WERI-Rb-1 (cell line): ENCODE measurements around the gene D2HGDH.

Experiments
- DNase-seq: peaks from one replicate; pipeline ENCODE4 v3.0.0-alpha.2; 2020
- H3K27ac ChIP-seq: fragments of 250-450 bp; sonication (Bioruptor Pico); 2 replicates; pipeline ENCODE4 v1.5.1; 2020; ENCODE audit warnings: mild to moderate bottlenecking, moderate library complexity
- H3K27me3 ChIP-seq: fragments of 250-450 bp; sonication (Bioruptor Pico); 2 replicates; pipeline ENCODE4 v1.5.1; 2021; ENCODE audit warnings: mild to moderate bottlenecking, low read depth, moderate library complexity; ENCODE audit not compliant: insufficient read depth, severe bottlenecking
- H3K36me3 ChIP-seq: fragments of 250-450 bp; sonication (Bioruptor Pico); 2 replicates; pipeline ENCODE4 v1.5.1; 2020; ENCODE audit warnings: mild to moderate bottlenecking, moderate library complexity
- H3K4me3 ChIP-seq: 2 replicates; pipeline ENCODE4 v1.5.1; 2011; ENCODE audit warnings: low read depth, mild to moderate bottlenecking, control low read depth, low read length
- H3K9me3 ChIP-seq: fragments of 250-450 bp; sonication (Bioruptor Pico); 2 replicates; pipeline ENCODE4 v1.5.1; 2021; ENCODE audit warnings: mild to moderate bottlenecking, moderate library complexity; ENCODE audit not compliant: severe bottlenecking
- TF ChIP-seq, protein P1 (sequence below): IDR thresholded peaks from 2 replicates; pipeline ENCODE4 v1.5.1; 2011; ENCODE audit warnings: low read depth, mild to moderate bottlenecking, control low read depth, inconsistent platforms, low read length

The D2HGDH gene

DNA sequence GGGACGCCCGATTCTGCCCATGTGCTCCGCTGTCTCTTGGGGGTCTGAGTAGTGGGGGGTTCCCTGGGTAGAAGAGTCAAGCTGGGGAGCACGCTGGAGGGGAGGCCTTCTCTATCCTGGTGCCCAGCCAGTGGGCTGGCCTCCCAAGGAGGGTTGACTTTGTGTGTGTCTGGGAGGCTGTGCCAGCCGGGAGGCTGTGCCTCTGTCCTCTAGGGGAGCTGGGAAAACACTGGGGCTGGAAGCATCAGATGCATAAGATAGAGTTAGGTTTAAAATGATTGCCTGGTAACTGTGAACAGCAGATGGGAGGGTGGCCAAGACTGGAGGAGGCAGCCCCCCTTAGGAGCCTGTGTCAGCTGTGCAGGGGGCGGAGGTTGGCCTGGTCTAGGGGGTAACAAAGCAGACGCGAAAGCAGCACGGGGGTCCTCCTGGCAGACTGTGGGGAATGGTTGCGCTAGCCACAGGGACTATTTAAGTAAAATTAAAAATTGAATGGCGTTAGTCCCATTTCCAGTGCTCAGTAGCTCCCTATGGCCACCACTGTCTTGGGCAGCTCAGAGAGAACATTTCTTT, 31.3 kb upstream of the D2HGDH start:
- Histone ChIP-seq H3K27me3 (no peaks in the 10 kb centered on the region), H3K9me3 (peaks cover 2% of the 10 kb centered on the region), H3K27ac (peak overlapping the region; percentile 78), H3K36me3 (peaks cover 38% of the 10 kb centered on the region), H3K4me3 (peak overlapping the region; percentile 69)
- TF ChIP-seq, protein P1, sequence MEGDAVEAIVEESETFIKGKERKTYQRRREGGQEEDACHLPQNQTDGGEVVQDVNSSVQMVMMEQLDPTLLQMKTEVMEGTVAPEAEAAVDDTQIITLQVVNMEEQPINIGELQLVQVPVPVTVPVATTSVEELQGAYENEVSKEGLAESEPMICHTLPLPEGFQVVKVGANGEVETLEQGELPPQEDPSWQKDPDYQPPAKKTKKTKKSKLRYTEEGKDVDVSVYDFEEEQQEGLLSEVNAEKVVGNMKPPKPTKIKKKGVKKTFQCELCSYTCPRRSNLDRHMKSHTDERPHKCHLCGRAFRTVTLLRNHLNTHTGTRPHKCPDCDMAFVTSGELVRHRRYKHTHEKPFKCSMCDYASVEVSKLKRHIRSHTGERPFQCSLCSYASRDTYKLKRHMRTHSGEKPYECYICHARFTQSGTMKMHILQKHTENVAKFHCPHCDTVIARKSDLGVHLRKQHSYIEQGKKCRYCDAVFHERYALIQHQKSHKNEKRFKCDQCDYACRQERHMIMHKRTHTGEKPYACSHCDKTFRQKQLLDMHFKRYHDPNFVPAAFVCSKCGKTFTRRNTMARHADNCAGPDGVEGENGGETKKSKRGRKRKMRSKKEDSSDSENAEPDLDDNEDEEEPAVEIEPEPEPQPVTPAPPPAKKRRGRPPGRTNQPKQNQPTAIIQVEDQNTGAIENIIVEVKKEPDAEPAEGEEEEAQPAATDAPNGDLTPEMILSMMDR: no peak
- DNase-seq: no peak

DNA sequence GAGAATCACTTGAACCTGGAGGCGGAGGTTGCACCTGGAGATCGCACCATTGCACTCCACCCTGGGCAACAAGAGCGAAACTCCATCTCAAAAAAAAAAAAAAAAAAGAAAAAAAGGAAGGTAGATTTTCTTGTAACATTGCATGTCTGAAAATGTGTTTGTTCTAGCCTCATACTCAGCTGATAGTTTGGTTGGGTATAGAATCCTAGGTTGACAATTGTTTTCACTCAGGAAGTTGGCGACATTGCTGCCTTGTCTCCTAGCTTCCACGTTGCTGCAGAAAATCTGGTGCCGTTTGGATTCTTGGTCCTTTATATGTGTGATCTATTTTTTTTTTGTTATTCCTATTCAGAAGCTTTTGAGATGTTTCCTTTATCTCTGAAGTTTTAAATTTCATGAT, 27.9 kb upstream of the D2HGDH start:
- TF ChIP-seq, protein P1: no peak
- no peak overlapping the region for H3K27ac ChIP-seq
- no peak for DNase-seq
- no peaks in the 10 kb centered on the region for H3K27me3 ChIP-seq
- no peak overlapping the region for H3K4me3 ChIP-seq
- H3K36me3 ChIP-seq: peaks cover 68% of the 10 kb centered on the region
- H3K9me3 ChIP-seq: peaks cover 2% of the 10 kb centered on the region

DNA sequence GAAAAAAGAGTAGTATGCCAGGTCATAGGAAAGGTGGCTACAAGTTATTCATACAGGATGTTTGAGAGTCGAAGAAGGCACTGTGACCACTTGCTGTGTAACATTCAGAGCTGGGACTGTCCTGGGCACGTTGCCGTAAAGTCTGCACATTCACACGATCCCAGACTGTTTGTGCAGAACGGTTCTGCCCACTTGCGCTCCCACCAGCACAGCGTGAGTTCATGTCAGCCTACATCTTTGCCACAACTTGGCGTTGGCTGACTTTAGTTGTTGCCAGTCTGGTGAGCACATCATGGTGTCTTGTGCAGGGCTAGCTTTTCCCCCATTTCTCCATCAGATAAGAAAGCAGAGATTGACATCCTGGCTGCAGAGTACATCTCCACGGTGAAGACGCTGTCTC, 25.6 kb upstream of the D2HGDH start:
- TF ChIP-seq, protein P1: no peak
- peaks cover 88% of the 10 kb centered on the region for H3K36me3 ChIP-seq
- no peak overlapping the region for H3K27ac ChIP-seq
- no peak overlapping the region for H3K4me3 ChIP-seq
- no peaks in the 10 kb centered on the region for H3K27me3 ChIP-seq
- peaks cover 2% of the 10 kb centered on the region for H3K9me3 ChIP-seq
- DNase-seq: no peak

DNA sequence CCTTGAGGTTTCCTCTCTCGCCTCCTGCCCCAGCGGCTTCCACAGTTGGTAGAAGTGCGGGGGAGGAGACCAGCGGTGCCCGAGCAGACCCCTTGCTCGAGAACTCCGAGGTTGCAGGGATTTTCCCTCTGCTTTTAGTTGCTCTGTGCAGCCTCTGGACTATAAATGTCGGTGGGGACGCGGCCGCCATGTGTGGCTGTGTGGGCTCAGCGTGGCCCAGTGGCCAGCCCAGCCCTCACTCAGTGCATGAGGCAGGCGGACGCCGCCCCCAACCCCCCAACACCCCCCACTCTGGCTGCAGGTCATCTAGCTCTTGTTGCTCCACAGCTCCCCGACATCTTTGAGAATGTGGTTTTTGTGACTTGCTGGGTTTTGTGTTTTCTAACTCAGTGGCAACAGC, 15.3 kb upstream of the D2HGDH start:
- TF ChIP-seq, protein P1: no peak
- peaks cover 76% of the 10 kb centered on the region for H3K36me3 ChIP-seq
- no peaks in the 10 kb centered on the region for H3K27me3 ChIP-seq
- H3K27ac ChIP-seq: no peak overlapping the region
- no peak for DNase-seq
- no peak overlapping the region for H3K4me3 ChIP-seq
- peaks cover 4% of the 10 kb centered on the region for H3K9me3 ChIP-seq

DNA sequence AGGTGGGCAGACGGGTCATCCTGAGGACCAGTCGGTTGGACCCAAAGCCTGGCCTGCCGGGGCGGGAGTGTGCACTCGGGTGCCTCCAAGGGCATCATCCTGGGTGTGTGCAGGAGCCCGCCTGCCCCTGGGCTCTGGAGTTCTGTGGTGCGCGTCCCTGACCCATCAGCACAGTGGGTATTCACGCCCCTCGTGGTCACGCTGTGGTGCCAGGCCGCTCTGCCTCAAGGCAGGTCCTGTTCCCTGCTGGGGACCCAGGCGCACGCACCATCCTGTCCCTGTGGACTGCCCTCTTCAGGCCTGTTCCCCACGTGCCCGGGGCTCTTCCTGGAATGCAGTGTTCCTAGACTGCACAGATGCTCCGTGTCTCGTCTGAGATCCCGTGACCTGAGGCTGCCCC, 14.3 kb upstream of the D2HGDH start:
- peaks cover 4% of the 10 kb centered on the region for H3K9me3 ChIP-seq
- no peak overlapping the region for H3K4me3 ChIP-seq
- H3K27ac ChIP-seq: no peak overlapping the region
- H3K36me3 ChIP-seq: peaks cover 73% of the 10 kb centered on the region
- TF ChIP-seq, protein P1: no peak
- no peak for DNase-seq
- no peaks in the 10 kb centered on the region for H3K27me3 ChIP-seq

DNA sequence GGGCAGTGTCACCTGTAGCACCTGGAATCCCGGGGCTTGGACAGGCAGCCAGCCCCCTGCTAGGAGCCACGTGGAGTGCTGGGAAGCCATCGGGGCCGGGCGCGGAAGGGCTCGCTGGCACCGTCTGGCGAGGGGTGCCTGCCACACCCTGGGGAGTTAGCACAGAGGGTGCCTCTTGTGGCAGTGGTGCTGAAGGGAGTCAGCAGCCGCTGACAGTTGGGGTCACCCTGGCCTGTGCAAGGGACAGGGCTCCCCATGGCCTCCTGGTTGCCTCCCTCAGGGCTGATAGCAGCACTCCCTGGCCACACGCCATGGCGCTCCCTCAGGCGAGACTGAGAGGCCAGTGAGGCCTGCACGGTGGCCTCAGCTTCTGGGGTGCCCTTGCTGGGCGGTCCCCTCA, 13.9 kb upstream of the D2HGDH start:
- Histone ChIP-seq H3K9me3 (peaks cover 4% of the 10 kb centered on the region), H3K36me3 (peaks cover 72% of the 10 kb centered on the region)

More for the DNA sequence above, 13.9 kb upstream of the D2HGDH start:
- DNase-seq: no peak
- no peak overlapping the region for H3K27ac ChIP-seq
- no peaks in the 10 kb centered on the region for H3K27me3 ChIP-seq
- TF ChIP-seq, protein P1: no peak
- no peak overlapping the region for H3K4me3 ChIP-seq
